Spinal cord (tissue), 10 donors: ENCODE measurements around the gene IFITM1. TPM values are rescaled to one million over a fixed set of nuclear protein-coding genes. Genes with fewer than 3 reads are reported as not detected.
"Not testable (repeated sequence)": the region's sequence is repeated elsewhere in the genome, so short reads cannot be mapped to it uniquely, and the experiment has no call there.

Experiments
- DNase-seq, 6 donors: peaks; one replicate each; pipeline versions ENCODE4 v3.0.0 to v3.0.0-alpha.2; 2013 to 2015; ENCODE audit warnings: low spot score in 6 of 6, low read depth in 4 of 6
- H3K27ac ChIP-seq: one replicate; pipeline ENCODE4 v1.5.1; 2013; ENCODE audit warnings: low read depth, low read length, control low read depth
- H3K27me3 ChIP-seq: one replicate; pipeline ENCODE4 v1.6.1; 2013; ENCODE audit warnings: low read length; ENCODE audit not compliant: control insufficient read depth, insufficient read depth
- H3K36me3 ChIP-seq: one replicate; pipeline ENCODE4 v1.6.1; 2013; ENCODE audit warnings: low read length; ENCODE audit not compliant: control insufficient read depth, insufficient read depth
- H3K4me1 ChIP-seq: one replicate; pipeline ENCODE4 v1.6.1; 2013; ENCODE audit warnings: low read length; ENCODE audit not compliant: control insufficient read depth, insufficient read depth
- H3K4me3 ChIP-seq: one replicate; pipeline ENCODE4 v1.5.1; 2013; ENCODE audit warnings: low read depth, low read length, control low read depth
- H3K9me3 ChIP-seq: one replicate; pipeline ENCODE4 v1.6.1; 2013; ENCODE audit warnings: low read length; ENCODE audit not compliant: control insufficient read depth, insufficient read depth
- WGBS: methylation state at CpG from one replicate; pipeline ENCODE4 v1.1.5; 2013; ENCODE audit warnings: missing lambda C conversion rate; ENCODE audit not compliant: insufficient coverage; 5-methylcytosine and 5-hydroxymethylcytosine counted together
- polyA plus RNA-seq, 2 donors: library from polyadenylated mRNA; unstranded; fragments of 120-200 nt; gene quantifications; one replicate each; pipeline ENCODE4 v1.2.1, GENCODE V29; 2013; ENCODE audit not compliant: insufficient read length in 2 of 2
- total RNA-seq, 2 donors: library from RNA; depleted of rRNA in 1 of 2; stranded (reverse); fragments of 120-200 nt in 1 of 2; fragments of >200 nt in 1 of 2; gene quantifications; one replicate each; pipeline versions ENCODE4 v1.2.3 to v1.2.4, GENCODE V29; 2013 to 2014
- donor health status: healthy.

Gene IFITM1
- total and polyA plus RNA-seq, 4 donors, result 18.0 to 125 (median 26.2) TPM

DNA sequence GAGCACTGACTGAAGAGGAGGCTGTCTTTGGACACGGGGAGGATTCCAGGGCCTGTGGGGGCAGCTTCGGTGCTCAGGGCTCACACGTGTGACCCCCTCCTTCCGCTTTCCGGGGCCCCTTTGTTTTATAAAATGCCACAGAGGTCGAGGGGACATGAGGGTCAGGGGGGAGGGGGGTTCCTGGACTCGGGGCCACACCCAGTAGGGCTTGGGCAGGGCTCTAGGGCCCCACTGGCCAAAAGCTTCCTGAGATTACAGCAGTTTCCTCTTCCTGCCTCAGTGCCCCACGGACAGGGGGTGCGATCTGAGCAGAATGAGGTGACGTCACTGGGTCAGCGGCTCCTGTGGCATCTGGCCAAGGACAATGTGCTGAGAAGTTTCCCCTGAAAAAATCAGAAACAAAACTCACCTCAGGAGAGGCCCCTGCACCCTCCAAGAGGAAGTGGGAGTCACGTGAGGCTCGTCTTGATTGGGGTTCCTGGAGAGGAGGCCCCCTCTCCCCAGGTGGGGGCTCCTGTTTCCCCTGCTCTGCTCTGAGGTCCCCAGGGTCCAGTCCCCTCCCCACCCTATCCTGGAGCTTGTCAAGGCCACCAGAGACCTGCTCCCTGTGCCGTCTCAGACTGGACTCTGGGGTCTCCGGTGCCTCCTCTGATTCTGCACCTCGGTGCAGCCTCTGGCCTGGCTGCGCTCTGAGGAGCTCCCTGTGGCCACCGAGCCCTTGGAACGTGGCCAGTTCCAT is 13.2 kb downstream of the IFITM1 start:
- H3K27ac ChIP-seq, result peak overlapping the region; percentile 74
- DNase-seq, result peak in 1 of 6 donors; percentile 68
- H3K36me3 ChIP-seq, result peaks cover 3% of the 10 kb centered on the region
- no peak overlapping the region for H3K4me3 ChIP-seq
- WGBS, result 49% methylated on average over 16 of the region's 19 CpGs
- H3K4me1 ChIP-seq, result peaks cover 28% of the 10 kb centered on the region
- H3K27me3 ChIP-seq, result no peaks in the 10 kb centered on the region
- H3K9me3 ChIP-seq, result no peaks in the 10 kb centered on the region

DNA sequence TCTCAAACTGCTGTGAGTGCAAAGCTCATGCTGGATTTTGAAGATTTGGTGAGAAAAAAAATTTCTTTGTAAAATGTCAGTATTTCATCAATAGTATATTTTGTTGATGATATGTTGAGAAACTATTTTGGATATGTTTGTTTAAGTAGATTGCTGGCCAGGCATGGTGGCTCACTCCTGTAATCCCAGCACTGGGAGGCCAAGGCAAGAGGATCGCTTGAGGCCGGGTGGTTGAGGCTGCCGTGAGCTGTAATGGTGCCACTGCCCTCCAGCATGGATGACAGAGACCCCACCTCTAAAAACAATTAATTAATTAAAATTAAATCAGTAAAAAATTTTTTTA is 13.7 kb downstream of the IFITM1 start:
- Histone ChIP-seq H3K4me3 (no peak overlapping the region), H3K36me3 (peaks cover 3% of the 10 kb centered on the region), H3K27ac (peak overlapping the region; percentile 74), H3K4me1 (peaks cover 28% of the 10 kb centered on the region), H3K27me3 (no peaks in the 10 kb centered on the region), H3K9me3 (no peaks in the 10 kb centered on the region)
- DNase-seq, result no peak
- no CpG with 5 or more reads among the region's 3 CpGs for WGBS

- Histone ChIP-seq H3K27ac (no peak overlapping the region), H3K27me3 (no peaks in the 10 kb centered on the region), H3K4me3 (no peak overlapping the region), H3K36me3 (peaks cover 3% of the 10 kb centered on the region), H3K4me1 (peaks cover 28% of the 10 kb centered on the region), H3K9me3 (no peaks in the 10 kb centered on the region)
- WGBS, result 100% methylated on average over 11 of the region's 13 CpGs
- no peak for DNase-seq
Observed at GRCh38 chr11:328012-328411, 14.2 kb downstream of the IFITM1 start.

DNA sequence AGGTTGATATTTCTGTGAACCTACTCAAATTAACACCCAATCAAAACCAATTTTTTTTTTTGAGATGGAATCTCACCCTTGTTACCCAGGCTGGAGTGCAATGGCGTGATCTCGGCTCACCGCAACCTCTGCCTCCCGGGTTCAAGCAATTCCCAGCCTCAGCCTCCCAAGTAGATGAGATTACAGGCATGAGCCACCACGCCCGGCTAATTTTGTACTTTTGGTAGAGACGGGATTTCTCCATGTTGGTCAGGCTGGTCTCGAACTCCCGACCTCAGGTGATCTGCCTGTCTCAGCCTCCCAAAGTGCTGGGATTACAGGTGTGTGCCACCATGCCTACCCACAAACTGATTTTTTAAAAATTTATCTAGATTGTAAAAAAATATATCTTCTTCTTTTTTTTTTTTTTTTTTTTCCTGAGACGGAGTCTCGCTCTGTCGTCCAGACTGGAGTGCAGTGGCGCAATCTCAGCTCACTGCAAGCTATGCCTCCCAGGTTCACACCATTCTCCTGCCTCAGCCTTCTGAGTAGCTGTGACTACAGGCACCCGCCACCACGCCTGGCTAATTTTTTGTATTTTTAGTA is 14.8 kb downstream of the IFITM1 start:
- not testable (repeated sequence) for DNase-seq, H3K9me3 ChIP-seq, H3K36me3 ChIP-seq, H3K27ac ChIP-seq, H3K4me3 ChIP-seq, H3K27me3 ChIP-seq
- WGBS, result 100% methylated on average over 4 of the region's 15 CpGs
- H3K4me1 ChIP-seq, result peaks cover 28% of the 10 kb centered on the region

- Histone ChIP-seq H3K9me3 (no peaks in the 10 kb centered on the region), H3K4me3 (no peak overlapping the region), H3K36me3 (peaks cover 3% of the 10 kb centered on the region), H3K4me1 (peaks cover 32% of the 10 kb centered on the region), H3K27me3 (no peaks in the 10 kb centered on the region), H3K27ac (no peak overlapping the region)
- 100% methylated on average over 1 of the region's 2 CpGs for WGBS
- no peak for DNase-seq
Observed at GRCh38 chr11:329886-330253, 16.0 kb downstream of the IFITM1 start.

- H3K4me3 ChIP-seq, result no peak overlapping the region
- H3K27ac ChIP-seq, result no peak overlapping the region
- H3K36me3 ChIP-seq, result peaks cover 3% of the 10 kb centered on the region
- peaks cover 36% of the 10 kb centered on the region for H3K4me1 ChIP-seq
- 71% methylated on average over 10 of the region's 14 CpGs for WGBS
- DNase-seq, result no peak
- H3K9me3 ChIP-seq, result no peaks in the 10 kb centered on the region
- no peaks in the 10 kb centered on the region for H3K27me3 ChIP-seq
Observed at GRCh38 chr11:330307-330693, 16.5 kb downstream of the IFITM1 start.

DNA sequence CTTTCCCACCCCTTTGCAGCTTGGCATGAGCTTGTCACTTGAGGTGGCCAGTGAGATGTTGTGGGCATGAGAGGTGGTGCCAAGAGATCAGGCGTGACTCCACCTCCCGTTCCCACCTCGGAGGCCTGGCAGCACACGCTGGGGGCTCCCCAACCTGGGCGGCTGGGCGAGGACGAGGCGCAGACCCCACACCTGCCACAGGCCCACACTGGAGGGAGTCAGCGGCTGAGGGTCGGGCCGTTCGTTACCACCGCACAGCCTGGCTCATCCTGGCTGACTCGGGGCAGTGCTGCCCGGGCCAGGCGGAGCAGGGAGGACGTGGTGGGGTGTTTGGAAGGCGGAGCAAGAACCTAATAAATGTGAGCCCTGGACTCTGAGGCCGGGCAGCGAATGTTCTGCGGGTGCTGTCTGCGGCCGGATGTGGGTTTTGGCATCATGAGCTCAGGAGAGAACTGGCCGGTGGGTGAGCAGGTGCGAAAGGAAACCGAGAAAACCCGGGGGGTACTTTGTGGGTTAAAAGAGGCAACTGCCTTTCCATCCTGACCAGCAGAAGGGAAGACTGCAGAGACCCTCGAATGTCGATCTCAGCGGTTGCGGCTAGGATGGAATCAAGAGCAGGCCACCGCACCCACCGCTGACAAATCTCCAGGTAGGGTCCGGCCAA is 17.0 kb downstream of the IFITM1 start:
- DNase-seq, result no peak
- Histone ChIP-seq H3K4me1 (peaks cover 37% of the 10 kb centered on the region), H3K4me3 (no peak overlapping the region), H3K27me3 (no peaks in the 10 kb centered on the region), H3K9me3 (no peaks in the 10 kb centered on the region), H3K36me3 (peaks cover 3% of the 10 kb centered on the region), H3K27ac (no peak overlapping the region)
- WGBS, result 89% methylated on average over 34 of the region's 34 CpGs

DNA sequence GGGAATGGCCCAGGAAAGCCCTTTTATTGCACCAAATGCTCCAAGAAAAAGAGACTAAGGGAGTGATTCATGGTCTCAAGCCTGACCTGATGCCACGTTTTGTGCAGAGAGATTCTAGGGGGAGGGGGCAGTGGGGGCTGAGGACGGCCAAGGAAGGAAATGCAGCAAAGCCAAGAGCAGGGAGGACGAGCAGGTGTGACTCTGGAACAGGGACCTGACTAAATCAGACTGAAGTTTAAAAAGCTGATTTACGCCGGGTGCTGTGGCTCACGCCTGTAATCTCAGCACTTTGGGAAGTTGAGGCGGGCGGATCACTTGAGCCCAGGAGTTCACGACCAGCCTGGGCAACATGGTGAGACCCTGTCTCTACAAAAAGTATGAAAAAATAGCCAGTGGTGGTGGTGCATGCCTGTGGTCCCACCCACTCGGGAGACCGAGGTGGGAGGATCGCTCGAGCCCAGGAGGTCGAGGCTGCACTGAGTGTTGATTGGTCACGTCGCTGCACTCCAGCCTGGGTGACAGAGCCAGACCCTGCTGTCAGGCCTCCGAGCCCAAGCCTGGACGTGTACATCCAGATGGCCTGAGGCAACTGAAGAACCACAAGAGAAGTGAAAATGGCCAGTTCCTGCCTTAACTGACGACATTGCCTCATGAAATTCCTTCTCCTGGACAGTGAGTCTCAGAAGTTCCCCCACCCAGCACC is 17.7 kb downstream of the IFITM1 start:
- H3K4me1 ChIP-seq, result peaks cover 34% of the 10 kb centered on the region
- DNase-seq, result no peak
- peaks cover 3% of the 10 kb centered on the region for H3K36me3 ChIP-seq
- H3K27me3 ChIP-seq, result no peaks in the 10 kb centered on the region
- WGBS, result 82% methylated on average over 17 of the region's 19 CpGs
- no peak overlapping the region for H3K27ac ChIP-seq
- no peaks in the 10 kb centered on the region for H3K9me3 ChIP-seq
- H3K4me3 ChIP-seq, result no peak overlapping the region

DNA sequence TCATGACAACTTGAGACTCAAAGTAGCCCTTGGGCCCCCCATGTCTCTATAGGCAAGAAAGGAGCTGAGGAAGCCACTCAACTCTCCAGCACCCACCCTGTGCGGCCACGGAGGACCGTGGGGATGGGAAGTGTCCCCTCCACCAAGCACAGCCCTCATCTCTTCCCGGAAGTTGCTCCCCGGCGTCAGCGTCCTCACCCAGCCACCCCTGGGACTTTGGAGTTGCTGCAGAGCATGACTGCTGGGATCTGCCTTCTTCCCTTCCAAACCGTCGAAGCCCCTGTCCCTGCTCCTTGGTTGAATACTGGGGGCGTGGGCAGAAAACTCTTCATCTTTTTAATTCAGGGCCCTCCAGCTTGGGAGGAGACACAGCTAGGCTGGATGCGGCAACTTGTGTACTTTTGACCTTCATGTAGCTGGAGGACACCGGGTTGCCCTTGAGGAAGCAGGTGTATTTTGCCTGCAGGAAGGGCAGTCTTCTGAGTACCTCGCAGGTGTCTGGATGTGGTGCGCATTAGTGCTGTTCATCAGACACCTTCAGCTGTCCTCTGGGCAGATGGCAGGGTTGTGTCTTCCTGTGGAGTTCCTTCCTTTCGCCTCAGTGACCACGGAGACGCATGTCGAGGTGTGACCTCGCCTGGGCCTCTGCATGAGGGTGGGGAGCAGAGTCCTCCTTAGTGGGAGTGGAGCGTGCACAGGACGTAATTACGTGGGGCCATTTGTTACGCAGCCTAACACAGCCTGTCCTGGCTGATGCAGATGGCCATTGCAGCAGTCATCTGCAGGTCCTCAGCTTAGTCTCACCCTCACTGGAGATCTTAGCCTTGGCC is 19.0 kb downstream of the IFITM1 start:
- H3K4me1 ChIP-seq, result peaks cover 23% of the 10 kb centered on the region
- peaks cover 3% of the 10 kb centered on the region for H3K36me3 ChIP-seq
- no peak overlapping the region for H3K4me3 ChIP-seq
- no peaks in the 10 kb centered on the region for H3K9me3 ChIP-seq
- H3K27me3 ChIP-seq, result no peaks in the 10 kb centered on the region
- DNase-seq, result no peak
- H3K27ac ChIP-seq, result no peak overlapping the region
- 96% methylated on average over 21 of the region's 23 CpGs for WGBS
